Activated gamma-delta T cell treated with Interleukin-2 at 50 U/mL for 16 hours (primary cell): Measurements from ENCODE around the gene AGTR1.

Experiments
- DNase-seq: peaks from one replicate; pipeline ENCODE4 v3.0.0-alpha.2; 2020

Gene AGTR1

GRCh38 chr3:148697306-148698189, at the start of gene AGTR1:
Gene AGTR1, plus strand, starts transcription at chr3:148697903. Its CDS starts 43,133 bp downstream, at chr3:148741036.
- no peak for DNase-seq

GRCh38 chr3:148648685-148649352, 48.9 kb upstream of the AGTR1 start:
- no peak for DNase-seq

- DNase-seq: no peak
Observed at GRCh38 chr3:148651549-148651948, 46.2 kb upstream of the AGTR1 start.

GRCh38 chr3:148654433-148654832, 43.3 kb upstream of the AGTR1 start:
- no peak for DNase-seq

- DNase-seq: no peak
Observed at GRCh38 chr3:148657470-148657869, 40.2 kb upstream of the AGTR1 start.

GRCh38 chr3:148659512-148659911, 38.2 kb upstream of the AGTR1 start:
- no peak for DNase-seq

GRCh38 chr3:148680289-148680688, 17.4 kb upstream of the AGTR1 start:
- DNase-seq: no peak

GRCh38 chr3:148681080-148681479, 16.6 kb upstream of the AGTR1 start:
- DNase-seq: no peak

GRCh38 chr3:148682997-148683396, 14.7 kb upstream of the AGTR1 start:
- no peak for DNase-seq

- no peak for DNase-seq
Observed at GRCh38 chr3:148694116-148694515, 3.6 kb upstream of the AGTR1 start.

GRCh38 chr3:148698190-148698810, 597 bp downstream of the AGTR1 start:
- no peak for DNase-seq

- DNase-seq: no peak
Observed at GRCh38 chr3:148705314-148705713, 7.6 kb downstream of the AGTR1 start.

- no peak for DNase-seq
Observed at GRCh38 chr3:148707601-148708380, 10.1 kb downstream of the AGTR1 start.

- DNase-seq: no peak
Observed at GRCh38 chr3:148708409-148708808, 10.7 kb downstream of the AGTR1 start.

- no peak for DNase-seq
Observed at GRCh38 chr3:148709560-148710253, 12.0 kb downstream of the AGTR1 start.

- no peak for DNase-seq
Observed at GRCh38 chr3:148710665-148711064, 13.0 kb downstream of the AGTR1 start.

GRCh38 chr3:148711981-148712666, 14.4 kb downstream of the AGTR1 start:
- DNase-seq: no peak

- DNase-seq: no peak
Observed at GRCh38 chr3:148714521-148714920, 16.8 kb downstream of the AGTR1 start.

GRCh38 chr3:148716657-148717056, 19.0 kb downstream of the AGTR1 start:
- no peak for DNase-seq

- no peak for DNase-seq
Observed at GRCh38 chr3:148717885-148718561, 20.3 kb downstream of the AGTR1 start.
